ENCODE results near the gene COL3A1.
A peak's percentile ranks its signal among the peaks of the same experiment; 100 is the strongest.

Gene COL3A1

DNA sequence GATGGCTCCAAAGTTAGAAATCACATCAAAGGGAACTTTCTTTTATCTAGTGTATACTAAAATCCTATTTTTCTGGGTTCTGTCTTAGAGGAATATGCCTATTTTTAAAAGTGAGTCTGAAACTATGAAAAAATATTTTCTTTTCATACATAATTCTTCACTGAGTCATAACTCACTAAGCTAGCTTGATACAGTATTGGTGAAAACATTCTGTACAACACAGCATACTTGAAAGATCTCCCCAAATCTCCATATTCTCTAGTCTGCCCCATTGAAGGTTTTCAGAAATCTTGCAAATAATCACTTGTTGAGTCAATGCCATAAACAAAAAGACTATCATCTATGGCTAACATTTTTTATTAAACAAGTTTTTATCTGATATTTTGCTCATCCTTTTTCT, 44.5 kb downstream of the COL3A1 start:
- no peak overlapping the region for H3K4me3 ChIP-seq (ENCODE audit: control insufficient read depth, low read depth, low read length)
- TF ChIP-seq, protein P1, sequence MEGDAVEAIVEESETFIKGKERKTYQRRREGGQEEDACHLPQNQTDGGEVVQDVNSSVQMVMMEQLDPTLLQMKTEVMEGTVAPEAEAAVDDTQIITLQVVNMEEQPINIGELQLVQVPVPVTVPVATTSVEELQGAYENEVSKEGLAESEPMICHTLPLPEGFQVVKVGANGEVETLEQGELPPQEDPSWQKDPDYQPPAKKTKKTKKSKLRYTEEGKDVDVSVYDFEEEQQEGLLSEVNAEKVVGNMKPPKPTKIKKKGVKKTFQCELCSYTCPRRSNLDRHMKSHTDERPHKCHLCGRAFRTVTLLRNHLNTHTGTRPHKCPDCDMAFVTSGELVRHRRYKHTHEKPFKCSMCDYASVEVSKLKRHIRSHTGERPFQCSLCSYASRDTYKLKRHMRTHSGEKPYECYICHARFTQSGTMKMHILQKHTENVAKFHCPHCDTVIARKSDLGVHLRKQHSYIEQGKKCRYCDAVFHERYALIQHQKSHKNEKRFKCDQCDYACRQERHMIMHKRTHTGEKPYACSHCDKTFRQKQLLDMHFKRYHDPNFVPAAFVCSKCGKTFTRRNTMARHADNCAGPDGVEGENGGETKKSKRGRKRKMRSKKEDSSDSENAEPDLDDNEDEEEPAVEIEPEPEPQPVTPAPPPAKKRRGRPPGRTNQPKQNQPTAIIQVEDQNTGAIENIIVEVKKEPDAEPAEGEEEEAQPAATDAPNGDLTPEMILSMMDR (IDR thresholded peaks at IDR 0.05; ENCODE audit: control insufficient read depth, insufficient read depth, low read depth, low read length, missing control alignments) = no peak
- DNase-seq (ENCODE audit: low read depth) = no peak

DNA sequence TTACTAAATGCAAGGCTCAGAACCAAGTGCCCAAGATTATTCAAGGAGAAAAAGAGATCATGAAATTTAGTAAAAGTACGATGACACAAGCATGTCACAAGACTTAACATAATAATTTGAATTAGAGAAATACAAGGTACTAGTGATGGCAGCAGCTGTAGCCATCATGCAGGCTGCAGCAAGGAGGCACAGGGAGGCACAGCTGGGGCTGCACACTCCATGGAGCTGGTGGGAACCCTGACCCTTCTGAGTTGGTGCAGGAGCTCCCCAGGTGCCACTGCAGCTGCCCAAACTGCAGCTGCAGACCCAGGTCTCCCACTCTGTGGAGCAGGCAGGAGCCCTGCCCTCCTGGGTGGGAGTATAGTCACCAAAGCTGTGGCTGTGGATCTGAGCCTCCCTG, 46.0 kb downstream of the COL3A1 start:
- H3K4me3 ChIP-seq (ENCODE audit: control insufficient read depth, low read depth, low read length) = no peak overlapping the region
- DNase-seq (ENCODE audit: low read depth) = no peak
- TF ChIP-seq, protein P1 (IDR thresholded peaks at IDR 0.05; ENCODE audit: control insufficient read depth, insufficient read depth, low read depth, low read length, missing control alignments) = no peak

DNA sequence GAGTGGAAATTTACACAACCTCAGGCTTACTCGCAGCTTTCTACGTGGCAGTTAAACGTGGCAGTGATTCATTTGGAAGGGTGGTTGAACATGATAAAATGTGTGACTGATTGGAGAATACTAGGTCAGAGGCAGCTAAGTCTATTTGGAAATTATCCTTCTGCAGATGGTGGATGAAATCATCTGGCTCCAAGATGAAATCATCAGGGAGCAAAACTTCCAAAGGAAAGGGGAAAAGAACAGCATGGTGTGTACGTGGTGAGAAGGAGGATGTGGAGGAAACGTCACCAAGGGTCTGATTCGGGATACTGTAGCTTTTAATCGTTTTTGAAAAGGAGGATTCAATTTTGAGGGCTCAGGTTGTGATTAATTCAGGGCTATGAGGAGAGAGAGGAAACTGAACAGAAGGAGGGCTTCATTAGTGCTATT, 47.9 kb downstream of the COL3A1 start:
- no peak overlapping the region for H3K4me3 ChIP-seq (ENCODE audit: control insufficient read depth, low read depth, low read length)
- TF ChIP-seq, protein P1 (IDR thresholded peaks at IDR 0.05; ENCODE audit: control insufficient read depth, insufficient read depth, low read depth, low read length, missing control alignments) = no peak
- DNase-seq (ENCODE audit: low read depth) = peak; percentile 98

DNA sequence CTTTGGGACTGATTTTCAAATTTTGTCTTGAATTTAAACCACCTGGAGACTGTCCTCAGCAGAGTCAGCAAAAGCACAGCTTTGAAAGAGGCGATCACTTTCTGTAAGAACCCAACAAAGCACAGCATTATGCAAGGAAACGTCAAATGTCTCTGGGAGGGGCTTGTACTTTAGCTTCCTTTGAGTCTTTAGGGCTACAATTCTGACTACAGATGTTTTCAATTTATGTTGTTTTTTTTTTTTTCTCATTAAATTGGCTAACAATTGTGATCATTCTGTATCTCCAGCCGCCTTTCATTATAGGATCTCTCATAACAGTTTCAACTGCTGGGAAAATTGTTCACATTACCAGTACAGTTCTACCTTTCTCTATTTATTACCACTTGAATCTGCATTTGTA, 48.3 kb downstream of the COL3A1 start:
- H3K4me3 ChIP-seq (ENCODE audit: control insufficient read depth, low read depth, low read length) = no peak overlapping the region
- TF ChIP-seq, protein P1 (IDR thresholded peaks at IDR 0.05; ENCODE audit: control insufficient read depth, insufficient read depth, low read depth, low read length, missing control alignments) = no peak
- peak; percentile 85 for DNase-seq (ENCODE audit: low read depth)

DNA sequence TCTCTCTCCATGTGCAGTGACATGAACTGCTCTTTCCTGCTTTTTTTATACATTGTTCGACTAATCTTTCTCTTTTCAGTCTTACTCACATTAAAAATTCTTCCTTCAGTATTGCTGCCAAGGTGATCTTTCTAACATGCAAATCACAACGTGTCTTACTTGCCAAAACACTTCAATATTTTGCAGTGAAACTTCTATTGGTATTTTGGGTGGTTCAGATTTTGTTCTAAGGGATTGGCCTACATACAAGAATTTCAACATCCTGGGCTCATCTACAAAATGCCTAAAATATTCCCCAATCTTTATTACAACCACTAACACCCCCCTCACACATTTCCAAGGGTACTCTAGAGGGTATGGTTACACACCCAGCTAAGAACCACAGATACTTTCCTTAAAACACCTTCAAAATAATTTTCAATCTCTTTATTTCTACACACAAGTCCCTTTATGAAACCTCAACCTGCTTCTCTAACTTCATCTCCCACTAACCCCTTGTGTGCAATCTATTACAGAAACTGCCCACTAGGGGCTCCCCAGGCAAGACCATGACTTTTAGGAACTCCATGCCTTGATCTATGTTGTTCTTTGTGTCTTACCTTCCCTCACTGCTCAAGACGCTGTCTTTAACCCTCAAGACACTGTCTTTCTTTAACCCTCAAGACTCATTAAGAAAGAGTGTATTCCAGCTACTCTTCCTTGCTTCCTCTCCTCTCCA, 50.9 kb downstream of the COL3A1 start:
- TF ChIP-seq, protein P1 (IDR thresholded peaks at IDR 0.05; ENCODE audit: control insufficient read depth, insufficient read depth, low read depth, low read length, missing control alignments) = peak; percentile 51
- no peak for DNase-seq (ENCODE audit: low read depth)

DNA sequence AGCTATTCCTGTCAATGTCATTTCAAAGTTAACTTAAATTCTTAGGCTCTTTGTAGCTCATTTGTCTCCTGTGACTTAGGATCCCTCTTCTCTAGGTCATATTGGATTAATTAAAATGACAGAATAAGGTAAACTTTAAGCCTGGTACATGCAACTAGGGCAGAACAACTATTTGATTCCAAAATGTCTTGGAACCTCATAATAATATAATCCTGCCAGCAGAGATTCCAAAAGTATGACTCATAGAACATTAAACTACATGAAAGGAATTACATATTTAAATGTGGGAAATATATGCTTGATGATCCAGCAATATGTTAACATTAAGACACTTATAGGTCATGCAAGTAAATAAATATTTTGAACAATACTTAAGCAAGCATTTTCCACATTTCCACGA, 63.3 kb downstream of the COL3A1 start:
- no peak overlapping the region for H3K4me3 ChIP-seq (ENCODE audit: control insufficient read depth, low read depth, low read length)
- DNase-seq (ENCODE audit: low read depth) = no peak
- TF ChIP-seq, protein P1 (IDR thresholded peaks at IDR 0.05; ENCODE audit: control insufficient read depth, insufficient read depth, low read depth, low read length, missing control alignments) = no peak

More for the DNA sequence above, 50.9 kb downstream of the COL3A1 start:
- no peak overlapping the region for H3K4me3 ChIP-seq (ENCODE audit: control insufficient read depth, low read depth, low read length)

All from AG09309 (cell line).